ENCODE results near the gene LYST. TPM values are rescaled to one million over a fixed set of nuclear protein-coding genes. Genes with fewer than 3 reads are reported as not detected.
"Not testable (repeated sequence)": the region's sequence is repeated elsewhere in the genome, so short reads cannot be mapped to it uniquely, and the experiment has no call there.

The LYST gene
- polyA plus RNA-seq, 1 donor (not counting 4 experiments of a cell fraction or from before 2014, with no cell fraction given), result 24.7 TPM

- H3K79me2 ChIP-seq (ENCODE audit: control insufficient read depth, insufficient read depth, low read length), result no peaks in the 10 kb centered on the region
- H3K36me3 ChIP-seq (ENCODE audit: control insufficient read depth in 2 of 2, extremely low read depth in 1 of 2, insufficient read depth in 2 of 2, low read length in 2 of 2), result peaks cover 0 to 10% of the 10 kb centered on the region in 2 experiments
- H3K4me1 ChIP-seq (ENCODE audit: control insufficient read depth, extremely low read depth, insufficient read depth, low read length), result peaks cover 3% of the 10 kb centered on the region
- dilution Hi-C loops (cut with MboI; ENCODE audit: extremely low pct_ligation_motif_present, low sequenced_read_pairs), result no loop called here
- no peak overlapping the region for H3K4me3 ChIP-seq (ENCODE audit: control insufficient read depth in 2 of 3, extremely low read depth in 1 of 3, insufficient read depth in 2 of 3, low read depth in 1 of 3, low read length in 3 of 3)
- no peak for DNase-seq (ENCODE audit: low read depth, low spot score)
- H2AFZ ChIP-seq (ENCODE audit: control insufficient read depth, low read length), result no peak overlapping the region
- no peaks in the 10 kb centered on the region for H3K9me1 ChIP-seq (ENCODE audit: control insufficient read depth, extremely low read depth, insufficient read depth, low read length)
- TF ChIP-seq EZH2 (IDR thresholded peaks at IDR 0.05; ENCODE audit: low read length), result no peak
- TF ChIP-seq CTCF (optimal IDR thresholded peaks at IDR 0.05 in 1 of 3, IDR thresholded peaks at IDR 0.05 in 1 of 3, conservative IDR thresholded peaks at IDR 0.05 in 1 of 3; ENCODE audit: extremely low read depth in 1 of 3, insufficient read depth in 2 of 3, low read length in 3 of 3), result no peak
- H3K27ac ChIP-seq (ENCODE audit: control insufficient read depth, insufficient read depth, low read length), result no peak overlapping the region
- H3K9me3 ChIP-seq (ENCODE audit: control insufficient read depth, low read depth, low read length), result no peaks in the 10 kb centered on the region
- no peaks in the 10 kb centered on the region for H3K27me3 ChIP-seq (ENCODE audit: control insufficient read depth, extremely low read depth, insufficient read depth, low read length)
- H3K4me2 ChIP-seq (ENCODE audit: control insufficient read depth, extremely low read depth, insufficient read depth, low read depth, low read length), result no peak overlapping the region
- no peak for FAIRE-seq
- H3K9ac ChIP-seq (ENCODE audit: control insufficient read depth, extremely low read depth, insufficient read depth, low read length), result no peak overlapping the region
- H4K20me1 ChIP-seq (ENCODE audit: control insufficient read depth, extremely low read depth, insufficient read depth, low read length), result no peaks in the 10 kb centered on the region
These were observed 76.6 kb downstream of the LYST start for GRCh38 chr1:235790123-235790522.

- dilution Hi-C loops (cut with MboI; ENCODE audit: extremely low pct_ligation_motif_present, low sequenced_read_pairs), result not testable (repeated sequence)
These were observed 80.3 kb downstream of the LYST start for GRCh38 chr1:235786227-235786898.

GRCh38 chr1:235784950-235785349 lies 81.8 kb downstream of the LYST start:
- FAIRE-seq, result no peak
- TF ChIP-seq CTCF (optimal IDR thresholded peaks at IDR 0.05 in 1 of 3, IDR thresholded peaks at IDR 0.05 in 1 of 3, conservative IDR thresholded peaks at IDR 0.05 in 1 of 3; ENCODE audit: extremely low read depth in 1 of 3, insufficient read depth in 2 of 3, low read length in 3 of 3) (no peak), EZH2 (IDR thresholded peaks at IDR 0.05; ENCODE audit: low read length) (no peak)

More at GRCh38 chr1:235786227-235786898, 80.3 kb downstream of the LYST start:
- not testable (repeated sequence) for H3K27me3 ChIP-seq (ENCODE audit: control insufficient read depth, extremely low read depth, insufficient read depth, low read length); H2AFZ ChIP-seq (ENCODE audit: control insufficient read depth, low read length); H3K9me1 ChIP-seq (ENCODE audit: control insufficient read depth, extremely low read depth, insufficient read depth, low read length); H3K4me2 ChIP-seq (ENCODE audit: control insufficient read depth, extremely low read depth, insufficient read depth, low read depth, low read length); H3K9ac ChIP-seq (ENCODE audit: control insufficient read depth, extremely low read depth, insufficient read depth, low read length); H4K20me1 ChIP-seq (ENCODE audit: control insufficient read depth, extremely low read depth, insufficient read depth, low read length); H3K4me3 ChIP-seq (ENCODE audit: control insufficient read depth in 2 of 3, extremely low read depth in 1 of 3, insufficient read depth in 2 of 3, low read depth in 1 of 3, low read length in 3 of 3); H3K79me2 ChIP-seq (ENCODE audit: control insufficient read depth, insufficient read depth, low read length); DNase-seq (ENCODE audit: low read depth, low spot score); H3K9me3 ChIP-seq (ENCODE audit: control insufficient read depth, low read depth, low read length); H3K36me3 ChIP-seq (ENCODE audit: control insufficient read depth in 2 of 2, extremely low read depth in 1 of 2, insufficient read depth in 2 of 2, low read length in 2 of 2); H3K4me1 ChIP-seq (ENCODE audit: control insufficient read depth, extremely low read depth, insufficient read depth, low read length); H3K27ac ChIP-seq (ENCODE audit: control insufficient read depth, insufficient read depth, low read length); FAIRE-seq

More at GRCh38 chr1:235784950-235785349, 81.8 kb downstream of the LYST start:
- Histone ChIP-seq H3K4me2 (ENCODE audit: control insufficient read depth, extremely low read depth, insufficient read depth, low read depth, low read length) (no peak overlapping the region), H2AFZ (ENCODE audit: control insufficient read depth, low read length) (no peak overlapping the region), H3K79me2 (ENCODE audit: control insufficient read depth, insufficient read depth, low read length) (no peaks in the 10 kb centered on the region), H3K27ac (ENCODE audit: control insufficient read depth, insufficient read depth, low read length) (no peak overlapping the region), H3K36me3 (ENCODE audit: control insufficient read depth in 2 of 2, extremely low read depth in 1 of 2, insufficient read depth in 2 of 2, low read length in 2 of 2) (peaks cover 0 to 3% of the 10 kb centered on the region in 2 experiments), H3K4me3 (ENCODE audit: control insufficient read depth in 2 of 3, extremely low read depth in 1 of 3, insufficient read depth in 2 of 3, low read depth in 1 of 3, low read length in 3 of 3) (no peak overlapping the region), H3K9ac (ENCODE audit: control insufficient read depth, extremely low read depth, insufficient read depth, low read length) (no peak overlapping the region), H4K20me1 (ENCODE audit: control insufficient read depth, extremely low read depth, insufficient read depth, low read length) (no peaks in the 10 kb centered on the region), H3K4me1 (ENCODE audit: control insufficient read depth, extremely low read depth, insufficient read depth, low read length) (peaks cover 3% of the 10 kb centered on the region), H3K9me3 (ENCODE audit: control insufficient read depth, low read depth, low read length) (no peaks in the 10 kb centered on the region), H3K9me1 (ENCODE audit: control insufficient read depth, extremely low read depth, insufficient read depth, low read length) (no peaks in the 10 kb centered on the region), H3K27me3 (ENCODE audit: control insufficient read depth, extremely low read depth, insufficient read depth, low read length) (no peaks in the 10 kb centered on the region)
- dilution Hi-C loops (cut with MboI; ENCODE audit: extremely low pct_ligation_motif_present, low sequenced_read_pairs), result no loop called here
- DNase-seq (ENCODE audit: low read depth, low spot score), result no peak
